Lower lobe of right lung (tissue), 2 donors: ENCODE results near the gene SOCS6. TPM values are rescaled to one million over a fixed set of nuclear protein-coding genes. Genes with fewer than 3 reads are reported as not detected.

Experiments used
- ATAC-seq, 2 donors: fragments of 200-7000 bp; cut with Tn5 transposase; one replicate each; pipeline ENCODE4 v1.9.1; 2020 to 2022; ENCODE audit warnings: mild to moderate bottlenecking in 2 of 2, moderate library complexity in 2 of 2
- DNase-seq: peaks from one replicate; pipeline ENCODE4 v3.0.0-alpha.2; 2020
- H3K27ac ChIP-seq: fragments of 200-600 bp; one replicate; pipeline ENCODE4 v1.8.0; 2022
- H3K27me3 ChIP-seq: fragments of 200-600 bp; one replicate; pipeline ENCODE4 v1.8.0; 2022; ENCODE audit warnings: low read depth
- H3K36me3 ChIP-seq: fragments of 200-600 bp; one replicate; pipeline ENCODE4 v1.8.0; 2022; ENCODE audit warnings: mild to moderate bottlenecking
- H3K4me1 ChIP-seq: fragments of 200-600 bp; one replicate; pipeline ENCODE4 v1.8.0; 2022
- H3K4me3 ChIP-seq: fragments of 200-600 bp; one replicate; pipeline ENCODE4 v1.8.0; 2022; ENCODE audit warnings: mild to moderate bottlenecking
- H3K9me3 ChIP-seq: fragments of 200-600 bp; one replicate; pipeline ENCODE4 v1.8.0; 2022
- intact Hi-C: fragments of 100-400 bp; cut with DNase I; formaldehyde crosslinking; loops from one replicate; pipeline ENCODE4 v1.11.0; 2022
- total RNA-seq: library from RNA; stranded (reverse); fragmentation: NEBNext Ultra II Directional; extraction: Animal tissue kit (Norgen Biotek cat#: 25700); gene quantifications from one replicate; pipeline ENCODE4 v1.2.1, GENCODE V29; 2021
- TF ChIP-seq, protein P1 (sequence below): fragments of 200-600 bp; IDR thresholded peaks from one replicate; pipeline ENCODE4 v1.8.0; 2022; ENCODE audit warnings: antibody characterized with exemption, mild to moderate bottlenecking
- donor health status: DM: no; HTN: yes; CAD: no; lungs with severe emphysema.

The SOCS6 gene
- total RNA-seq, 1 donor from 2014 or later: 24.8 TPM

DNA sequence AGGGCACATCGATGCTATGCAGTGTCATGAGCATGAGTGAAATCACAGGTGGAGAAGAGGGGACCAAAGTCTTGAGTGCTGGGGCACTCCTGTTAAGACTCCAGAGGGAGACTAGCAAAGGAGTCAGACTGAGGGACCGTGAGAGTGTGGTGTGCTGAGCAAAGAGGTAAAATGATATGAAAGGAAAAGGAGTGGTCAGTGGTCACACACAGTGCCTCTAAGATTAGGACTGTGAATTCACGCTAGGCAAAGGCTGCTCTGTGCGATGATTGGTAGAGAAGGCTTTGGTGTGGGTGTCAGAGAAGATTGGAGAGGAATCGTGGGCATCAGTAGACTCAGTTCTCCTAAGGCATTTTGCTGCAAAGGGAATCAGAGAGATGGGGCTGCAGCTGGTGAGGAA, 12.8 kb downstream of the SOCS6 start:
- no peaks in the 10 kb centered on the region for H3K27me3 ChIP-seq
- intact Hi-C loops: no loop called here
- no peaks in the 10 kb centered on the region for H3K36me3 ChIP-seq
- H3K4me3 ChIP-seq: no peak overlapping the region
- ATAC-seq: peak in 1 of 2 donors; percentile 11
- no peak for DNase-seq
- no peak overlapping the region for H3K27ac ChIP-seq
- peaks cover 22% of the 10 kb centered on the region for H3K4me1 ChIP-seq
- TF ChIP-seq, protein P1, sequence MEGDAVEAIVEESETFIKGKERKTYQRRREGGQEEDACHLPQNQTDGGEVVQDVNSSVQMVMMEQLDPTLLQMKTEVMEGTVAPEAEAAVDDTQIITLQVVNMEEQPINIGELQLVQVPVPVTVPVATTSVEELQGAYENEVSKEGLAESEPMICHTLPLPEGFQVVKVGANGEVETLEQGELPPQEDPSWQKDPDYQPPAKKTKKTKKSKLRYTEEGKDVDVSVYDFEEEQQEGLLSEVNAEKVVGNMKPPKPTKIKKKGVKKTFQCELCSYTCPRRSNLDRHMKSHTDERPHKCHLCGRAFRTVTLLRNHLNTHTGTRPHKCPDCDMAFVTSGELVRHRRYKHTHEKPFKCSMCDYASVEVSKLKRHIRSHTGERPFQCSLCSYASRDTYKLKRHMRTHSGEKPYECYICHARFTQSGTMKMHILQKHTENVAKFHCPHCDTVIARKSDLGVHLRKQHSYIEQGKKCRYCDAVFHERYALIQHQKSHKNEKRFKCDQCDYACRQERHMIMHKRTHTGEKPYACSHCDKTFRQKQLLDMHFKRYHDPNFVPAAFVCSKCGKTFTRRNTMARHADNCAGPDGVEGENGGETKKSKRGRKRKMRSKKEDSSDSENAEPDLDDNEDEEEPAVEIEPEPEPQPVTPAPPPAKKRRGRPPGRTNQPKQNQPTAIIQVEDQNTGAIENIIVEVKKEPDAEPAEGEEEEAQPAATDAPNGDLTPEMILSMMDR: no peak
- no peaks in the 10 kb centered on the region for H3K9me3 ChIP-seq

DNA sequence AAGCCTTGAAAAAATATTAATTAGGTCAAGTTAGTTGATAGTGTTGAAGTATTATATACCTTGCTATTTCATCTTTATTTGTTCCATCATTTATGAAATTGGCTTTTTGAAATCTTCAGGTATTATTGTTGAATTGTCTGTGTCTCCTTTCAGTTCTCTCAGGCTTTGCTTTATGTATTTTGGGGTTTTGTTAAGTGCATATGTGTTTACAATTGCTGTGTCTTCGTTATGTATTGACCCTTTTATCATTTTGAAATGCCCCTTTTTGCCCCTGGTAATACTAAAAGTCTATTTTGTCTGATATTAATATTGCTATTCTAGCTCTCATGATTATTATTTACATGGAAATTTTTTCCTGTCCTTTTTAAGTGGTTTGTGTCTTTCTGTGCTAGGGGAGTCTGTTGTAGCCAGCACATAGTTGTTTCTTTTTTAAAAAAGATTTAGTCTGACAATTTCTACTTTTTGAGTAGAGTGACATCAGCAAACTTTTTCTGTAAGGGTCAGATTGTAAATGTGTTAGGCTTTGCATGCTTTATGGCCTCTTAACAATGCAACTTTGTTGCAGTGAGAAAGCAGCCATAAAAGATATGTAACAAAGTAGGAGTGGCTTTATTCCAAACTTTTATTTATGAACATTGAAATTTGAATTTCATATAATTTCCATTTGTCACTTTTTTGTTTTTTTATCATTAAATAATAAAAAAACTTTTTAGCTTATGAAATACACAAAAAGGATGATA, 19.9 kb downstream of the SOCS6 start:
- TF ChIP-seq, protein P1: no peak
- intact Hi-C loops: no loop called here
- ATAC-seq: no peak
- no peak for DNase-seq
- H3K4me3 ChIP-seq: no peak overlapping the region
- H3K4me1 ChIP-seq: peaks cover 20% of the 10 kb centered on the region
- no peak overlapping the region for H3K27ac ChIP-seq
- no peaks in the 10 kb centered on the region for H3K27me3 ChIP-seq
- no peaks in the 10 kb centered on the region for H3K36me3 ChIP-seq
- H3K9me3 ChIP-seq: no peaks in the 10 kb centered on the region

DNA sequence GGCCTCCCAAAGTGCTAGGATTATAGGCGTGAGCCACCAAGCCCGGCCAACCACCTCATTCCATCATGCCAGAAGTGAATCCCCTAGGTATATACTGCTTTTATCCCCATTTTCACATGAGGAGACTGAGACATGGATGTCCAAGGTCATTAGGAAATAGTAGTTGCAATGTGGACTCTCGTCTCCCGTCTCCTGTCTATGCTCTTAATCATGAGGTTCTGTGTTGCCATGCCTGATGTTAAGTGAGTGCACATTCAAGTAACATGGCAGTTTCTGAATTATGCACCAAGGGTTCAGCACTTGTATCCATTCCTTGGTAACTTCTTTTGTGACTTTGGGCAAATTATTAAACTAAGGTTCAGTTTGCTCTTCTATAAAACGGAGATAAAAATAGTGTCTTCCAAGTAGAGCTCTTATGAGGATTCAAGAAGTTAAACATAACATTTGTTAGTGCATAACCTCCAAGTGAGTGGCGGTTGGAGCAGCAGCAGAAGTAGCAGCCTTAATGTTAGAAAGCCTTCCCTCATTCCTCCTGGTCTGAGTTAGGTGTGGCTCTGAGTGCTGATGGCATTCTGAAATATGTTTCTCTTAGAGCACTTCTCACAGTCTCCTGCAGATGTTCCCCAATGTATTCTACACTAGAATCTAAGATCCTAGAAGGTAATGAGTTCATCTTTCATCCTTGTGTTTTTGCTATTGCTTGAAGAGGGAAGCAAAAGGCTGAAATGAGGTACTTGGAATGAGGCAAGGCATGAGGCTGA, 21.9 kb downstream of the SOCS6 start:
- no peaks in the 10 kb centered on the region for H3K9me3 ChIP-seq
- peak in 1 of 2 donors; percentile 42 for ATAC-seq
- intact Hi-C loops: no loop called here

DNA sequence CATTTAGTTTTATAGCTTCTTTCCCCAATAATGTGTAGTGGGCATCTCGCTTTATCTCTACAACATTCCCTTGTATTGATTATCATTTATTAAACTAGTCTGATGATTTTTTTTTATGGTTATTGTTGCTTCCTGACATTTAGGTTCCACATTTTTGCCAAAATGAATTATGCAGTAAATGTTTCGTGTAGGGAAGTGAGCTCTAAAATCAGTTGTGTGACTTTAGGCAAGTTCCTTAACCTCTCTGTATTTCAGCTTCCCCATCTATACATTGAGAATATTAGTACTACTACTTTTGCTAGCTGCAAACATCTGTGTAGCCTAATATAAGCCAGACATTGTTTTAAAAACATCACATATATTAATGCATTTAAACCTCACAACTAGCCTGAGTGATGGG, 22.9 kb downstream of the SOCS6 start:
- Histone ChIP-seq H3K27me3 (no peaks in the 10 kb centered on the region), H3K9me3 (no peaks in the 10 kb centered on the region), H3K27ac (no peak overlapping the region), H3K36me3 (no peaks in the 10 kb centered on the region), H3K4me3 (no peak overlapping the region), H3K4me1 (peaks cover 20% of the 10 kb centered on the region)
- ATAC-seq (no peak), DNase-seq (no peak)
- intact Hi-C loops: no loop called here
- TF ChIP-seq, protein P1: no peak

More for the DNA sequence above, 21.9 kb downstream of the SOCS6 start:
- H3K4me3 ChIP-seq: no peak overlapping the region
- H3K4me1 ChIP-seq: peaks cover 20% of the 10 kb centered on the region
- H3K36me3 ChIP-seq: no peaks in the 10 kb centered on the region
- no peaks in the 10 kb centered on the region for H3K27me3 ChIP-seq
- DNase-seq: no peak
- TF ChIP-seq, protein P1: no peak
- no peak overlapping the region for H3K27ac ChIP-seq

DNA sequence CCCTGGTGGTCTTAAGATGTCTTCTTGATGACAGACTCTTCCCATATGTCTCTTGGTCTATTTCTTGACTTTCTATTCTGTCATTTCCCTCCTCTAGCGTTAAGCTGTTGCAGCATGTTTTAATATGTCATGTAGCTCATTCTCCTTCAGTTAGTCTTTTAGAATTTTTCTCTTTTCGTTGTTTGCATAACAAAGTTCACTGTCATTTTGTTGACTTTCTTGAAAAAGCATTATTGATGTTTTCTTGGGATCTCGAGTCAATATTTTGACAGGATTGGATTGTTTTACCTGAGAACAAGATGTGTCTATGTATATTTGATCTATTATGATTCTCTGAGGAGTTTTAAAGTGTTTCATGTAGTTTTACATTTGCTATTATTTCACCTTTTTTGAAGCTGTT, 24.8 kb downstream of the SOCS6 start:
- Histone ChIP-seq H3K36me3 (no peaks in the 10 kb centered on the region), H3K4me3 (no peak overlapping the region), H3K4me1 (peaks cover 20% of the 10 kb centered on the region), H3K27me3 (no peaks in the 10 kb centered on the region), H3K27ac (no peak overlapping the region), H3K9me3 (no peaks in the 10 kb centered on the region)
- no peak for DNase-seq
- no peak for ATAC-seq
- intact Hi-C loops: no loop called here
- TF ChIP-seq, protein P1: no peak
